IPS-18c (cell line): ENCODE results near the gene AK5.
"Not testable (repeated sequence)": the region's sequence is repeated elsewhere in the genome, so short reads cannot be mapped to it uniquely, and the experiment has no call there.

Source experiments
- H3K4me3 ChIP-seq: 2 replicates; pipeline ENCODE4 v1.7.0; 2013; ENCODE audit warnings: low read depth, mild to moderate bottlenecking, low read length, moderate library complexity; ENCODE audit not compliant: insufficient read depth
- H3K9me3 ChIP-seq: one replicate; pipeline ENCODE4 v1.6.1; 2013; ENCODE audit warnings: mild to moderate bottlenecking, low read length, moderate library complexity; ENCODE audit not compliant: control insufficient read depth, insufficient read depth

The AK5 gene

DNA sequence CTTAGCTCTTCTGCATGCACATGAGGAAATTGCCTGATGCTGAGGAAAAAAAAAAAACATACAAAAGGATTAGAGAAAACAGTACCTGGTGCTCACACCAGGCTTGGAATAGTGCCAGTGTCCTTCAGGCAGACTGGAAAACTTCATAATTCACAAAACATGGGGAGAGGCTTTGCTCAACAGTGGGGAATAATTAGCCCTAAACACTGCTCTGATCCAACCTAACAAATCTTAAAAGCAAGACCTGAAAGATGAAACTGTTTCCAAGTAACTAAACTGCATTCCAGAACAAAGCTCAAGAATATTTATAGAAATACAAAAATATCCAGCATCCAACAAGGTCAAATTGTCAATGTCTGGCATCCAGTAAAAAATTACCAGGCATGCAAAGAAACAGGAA is 124.8 kb downstream of the AK5 start:
- H3K9me3 ChIP-seq: no peaks in the 10 kb centered on the region
- H3K4me3 ChIP-seq: no peak overlapping the region

DNA sequence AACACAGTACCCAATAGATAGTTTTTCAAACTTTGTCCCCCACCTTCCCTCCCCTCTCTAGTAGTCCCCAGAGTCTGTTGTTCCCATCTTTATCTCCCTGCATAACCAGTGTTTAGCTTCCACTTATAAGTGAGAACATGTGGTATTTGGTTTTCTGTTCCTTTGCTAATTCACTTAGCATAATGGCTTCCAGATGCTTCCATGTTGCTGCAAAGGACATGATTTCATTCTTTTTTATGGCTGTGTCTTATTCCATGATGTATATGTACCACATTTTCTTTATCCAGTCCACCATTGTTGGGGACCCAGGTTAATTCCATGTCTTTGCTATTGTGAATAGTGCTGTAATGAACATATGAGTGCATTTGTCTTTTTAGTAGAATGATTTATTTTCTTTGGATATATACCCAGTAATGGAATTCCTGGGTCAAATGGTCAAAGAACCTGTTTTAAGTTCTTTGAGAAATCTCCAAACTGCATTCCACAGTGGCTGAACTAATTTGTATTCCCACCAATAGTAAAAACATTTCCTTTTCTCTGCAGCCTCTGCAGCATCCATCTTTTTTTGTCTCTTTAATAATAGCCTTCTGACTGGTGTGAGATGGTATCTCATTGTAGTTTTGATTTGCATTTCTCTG is 126.0 kb downstream of the AK5 start:
- Histone ChIP-seq H3K9me3 (no peaks in the 10 kb centered on the region), H3K4me3 (no peak overlapping the region)

DNA sequence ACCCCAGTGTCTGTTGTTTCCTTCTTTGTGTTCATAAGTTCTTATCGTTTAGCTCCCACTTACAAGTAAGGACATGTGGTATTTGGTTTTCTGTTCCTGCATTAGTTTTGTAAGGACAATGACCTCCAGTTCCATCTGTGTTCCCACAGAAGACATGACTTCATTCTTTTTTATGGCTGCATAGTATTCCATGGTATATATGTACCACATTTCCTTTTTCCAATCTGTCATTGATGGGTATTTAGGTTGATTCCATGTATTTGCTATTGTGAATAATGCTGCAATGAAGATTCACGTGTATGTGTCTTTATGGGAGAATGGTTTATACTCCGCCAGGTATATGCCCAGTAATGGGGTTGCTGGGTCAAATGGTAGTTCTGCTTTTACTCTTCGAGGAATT is 127.1 kb downstream of the AK5 start:
- H3K9me3 ChIP-seq, H3K4me3 ChIP-seq: not testable (repeated sequence)

DNA sequence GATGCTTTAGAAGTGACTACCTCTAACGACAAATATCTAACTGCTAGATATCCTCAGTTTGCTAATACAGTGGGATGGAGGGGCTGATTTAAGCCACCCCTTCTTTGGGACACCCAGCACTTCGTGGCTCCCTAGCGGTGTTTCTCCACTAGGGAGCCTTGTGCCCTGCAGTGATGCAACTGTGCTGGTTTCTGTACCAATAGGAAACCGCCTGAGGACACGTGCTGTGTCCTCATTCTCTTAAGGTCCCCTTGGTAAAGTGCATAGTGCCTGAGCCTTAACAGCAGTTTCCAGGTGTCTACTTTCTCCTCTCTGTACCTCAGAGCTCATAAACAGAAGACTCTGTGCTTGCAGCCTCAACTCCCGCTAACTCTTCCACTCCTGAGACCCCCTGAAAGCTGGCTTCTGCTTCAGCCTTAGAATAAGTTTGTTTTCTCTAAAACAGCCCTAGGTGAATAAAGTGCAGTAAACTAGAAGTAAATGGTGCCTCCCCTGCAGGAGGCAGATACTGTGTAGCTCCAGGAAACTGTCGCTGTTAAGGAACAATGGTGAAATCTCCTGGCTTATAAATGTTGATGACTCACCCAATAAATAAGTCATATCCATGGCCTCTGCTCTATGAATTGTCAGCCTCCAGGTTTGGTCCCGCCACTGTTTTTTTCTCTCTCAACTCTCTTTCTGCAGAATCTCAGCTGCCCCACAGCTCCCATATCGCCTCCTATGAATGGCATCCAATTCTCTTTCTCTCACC is 130.4 kb downstream of the AK5 start:
- no peak overlapping the region for H3K4me3 ChIP-seq
- H3K9me3 ChIP-seq: no peaks in the 10 kb centered on the region

DNA sequence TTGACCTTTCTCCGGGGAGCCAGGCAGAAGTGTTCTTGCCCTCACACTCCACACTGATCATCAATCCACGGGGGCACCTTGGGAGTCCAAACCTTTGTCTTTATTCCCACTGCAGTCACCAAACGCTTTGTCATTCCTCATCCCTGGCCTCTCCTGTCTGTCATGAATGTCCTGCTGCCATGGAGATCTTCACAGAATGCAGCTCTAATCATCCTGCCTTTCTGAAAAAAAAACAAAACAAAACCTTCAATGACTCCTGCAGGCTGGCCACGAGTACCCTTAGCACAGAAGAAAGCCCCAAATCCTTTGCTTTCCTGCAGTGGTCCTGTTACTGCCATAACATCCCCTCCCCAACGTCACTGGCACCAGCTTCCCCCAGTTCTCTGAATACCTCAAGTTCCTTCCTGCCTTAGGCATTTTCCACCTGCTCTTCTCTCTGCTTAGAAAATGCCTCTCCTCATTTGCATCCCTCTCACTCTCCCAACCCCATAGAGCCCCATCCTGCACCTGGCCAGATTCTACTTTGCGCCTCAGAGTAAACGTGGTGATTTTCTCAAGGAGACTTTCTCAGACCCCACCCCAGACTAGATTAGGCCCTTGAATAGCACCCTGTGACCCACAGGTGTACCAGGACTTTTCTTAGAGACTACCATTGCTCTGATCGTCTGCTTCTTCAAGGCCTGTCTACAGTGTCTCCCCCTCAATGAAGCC is 131.2 kb downstream of the AK5 start:
- no peaks in the 10 kb centered on the region for H3K9me3 ChIP-seq
- H3K4me3 ChIP-seq: no peak overlapping the region

DNA sequence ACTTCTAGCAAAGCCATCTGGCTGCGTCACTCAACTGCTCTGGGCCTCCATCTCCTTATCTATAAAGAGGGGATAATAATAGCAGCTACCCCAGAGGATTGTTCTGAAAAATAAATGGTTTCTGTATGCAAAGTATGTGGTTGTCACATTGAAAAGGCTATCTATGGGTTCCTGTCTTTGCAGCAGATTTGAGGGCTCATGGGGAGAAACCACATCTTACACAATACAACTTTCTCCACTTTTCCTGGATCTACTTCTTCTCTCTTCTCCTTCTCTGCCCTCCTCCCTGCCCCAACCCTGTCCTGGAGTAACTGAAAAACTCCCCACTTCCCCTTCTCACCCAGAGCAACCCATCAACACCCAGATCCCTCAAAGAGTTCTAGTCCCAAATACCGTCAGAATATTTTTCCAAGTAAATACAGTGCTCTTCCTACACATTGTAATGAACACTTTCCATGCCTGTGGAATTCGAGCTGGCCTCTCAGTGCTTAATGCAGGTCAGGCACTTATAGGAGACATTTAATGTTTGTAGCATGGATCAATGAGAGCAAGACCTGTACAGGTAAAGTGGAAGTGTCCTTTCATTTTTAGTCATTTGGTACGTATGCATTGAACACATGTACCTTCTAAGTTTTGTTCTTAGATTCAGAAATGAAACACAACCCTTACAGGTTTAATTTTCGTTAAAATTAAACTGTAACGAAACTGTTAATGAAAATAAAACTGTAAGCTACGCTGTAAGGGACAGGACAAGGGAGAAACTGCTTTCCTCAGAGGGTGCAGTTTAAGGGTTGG is 131.9 kb downstream of the AK5 start:
- H3K9me3 ChIP-seq: no peaks in the 10 kb centered on the region
- no peak overlapping the region for H3K4me3 ChIP-seq

DNA sequence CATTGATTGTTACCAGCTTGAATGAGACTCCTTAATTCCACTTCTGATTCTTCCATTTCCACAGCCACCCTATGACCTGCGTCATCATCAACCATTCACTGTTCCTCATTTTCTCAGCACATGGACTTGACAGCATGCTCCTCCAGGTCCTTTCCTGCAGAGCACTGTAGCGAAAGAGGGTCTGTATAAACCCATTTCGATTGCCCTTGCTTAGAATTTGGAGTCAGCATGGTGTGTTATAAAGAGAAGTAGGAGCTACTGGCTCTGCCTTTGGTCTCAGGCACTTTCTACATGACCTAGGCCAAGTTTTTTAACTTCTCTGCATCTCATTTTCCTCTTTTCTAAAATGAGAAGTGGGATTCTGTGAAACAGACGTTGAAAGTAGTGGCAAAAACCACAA is 133.8 kb downstream of the AK5 start:
- Histone ChIP-seq H3K4me3 (no peak overlapping the region), H3K9me3 (no peaks in the 10 kb centered on the region)

DNA sequence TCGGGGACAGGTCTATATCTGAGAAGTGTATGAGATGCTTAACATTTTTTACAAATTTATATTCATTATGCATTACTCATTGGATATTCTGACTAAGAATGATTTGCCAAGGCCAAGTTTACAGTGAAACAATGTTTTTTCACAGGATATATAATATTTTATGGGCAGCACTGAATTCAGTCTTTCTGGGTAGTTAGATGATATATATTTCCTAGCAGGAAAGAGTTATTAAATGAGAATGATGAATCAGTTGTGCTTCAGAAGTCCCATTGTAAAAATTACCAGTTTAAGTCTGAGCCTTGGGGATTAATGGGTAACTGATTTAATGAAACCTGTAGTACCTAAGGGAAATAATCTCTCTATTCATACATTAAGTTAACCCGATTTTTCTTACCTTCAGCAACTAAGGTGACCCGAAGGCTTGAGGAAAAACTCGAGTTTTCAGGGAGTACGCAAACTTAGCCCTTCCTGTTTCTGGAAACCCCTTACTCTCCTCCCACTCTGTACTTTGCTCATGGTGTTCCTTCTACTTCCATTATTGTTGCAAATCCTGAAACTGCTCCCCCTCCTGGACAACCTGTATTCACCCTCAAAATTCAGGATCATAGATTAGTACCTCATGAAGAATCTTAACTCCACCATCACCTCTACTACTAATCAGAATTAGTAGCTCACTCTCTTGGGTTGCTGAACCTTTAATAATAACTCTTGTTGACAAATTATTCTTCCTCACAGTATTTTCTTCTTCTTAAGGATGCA is 135.1 kb downstream of the AK5 start:
- H3K4me3 ChIP-seq: no peak overlapping the region
- H3K9me3 ChIP-seq: no peaks in the 10 kb centered on the region

DNA sequence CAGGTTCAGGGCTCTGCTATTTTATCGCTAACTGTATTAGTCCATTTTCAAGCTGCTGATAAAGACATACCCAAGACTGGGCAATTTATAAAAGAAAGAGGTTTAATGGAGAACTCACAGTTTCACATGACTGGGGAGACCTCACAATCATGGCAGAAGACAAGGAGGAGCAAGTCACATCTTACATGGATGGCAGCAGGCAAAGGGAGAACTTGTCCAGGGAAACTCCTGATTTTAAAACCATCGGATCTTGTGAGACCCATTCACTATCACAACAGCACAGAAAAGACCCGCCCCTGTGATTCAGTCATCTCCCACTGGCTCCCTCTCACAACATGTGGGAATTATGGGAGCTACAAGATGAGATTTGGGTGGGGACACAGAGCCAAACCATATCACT is 136.2 kb downstream of the AK5 start:
- not testable (repeated sequence) for H3K4me3 ChIP-seq, H3K9me3 ChIP-seq

DNA sequence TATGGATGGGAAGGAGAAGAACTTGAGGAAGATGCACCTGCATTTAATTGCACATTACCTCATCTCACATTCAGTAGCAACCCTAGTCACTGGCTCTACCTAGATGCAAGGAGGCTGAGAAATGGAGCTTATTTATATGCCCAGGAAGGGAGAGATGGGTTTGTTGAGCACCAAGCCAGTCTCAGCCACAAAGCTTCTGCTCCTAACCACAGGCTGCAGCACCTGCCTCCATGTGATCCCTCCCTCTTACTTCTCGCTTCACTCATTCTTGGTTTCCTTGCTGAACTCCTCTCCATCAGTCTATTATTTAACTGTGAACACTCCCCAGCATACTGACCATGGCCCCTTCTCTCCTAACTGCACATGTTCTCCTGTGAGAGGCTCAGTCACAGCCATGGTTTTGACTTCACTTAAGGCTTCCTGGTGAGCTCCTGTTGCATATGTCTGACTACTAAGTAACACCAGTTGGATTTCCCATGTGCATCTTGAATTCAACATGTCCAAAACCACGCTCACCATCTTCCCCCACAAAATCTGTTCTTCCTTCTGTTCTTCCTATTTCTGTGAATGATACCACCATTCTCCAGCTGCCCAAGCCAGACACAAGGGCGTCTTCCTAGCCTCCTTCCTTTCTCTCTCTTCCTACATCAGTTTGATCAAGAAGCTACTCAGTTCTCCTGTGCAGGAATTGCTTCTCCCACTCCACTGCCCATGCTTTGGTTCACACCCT is 139.8 kb downstream of the AK5 start:
- H3K9me3 ChIP-seq: no peaks in the 10 kb centered on the region
- no peak overlapping the region for H3K4me3 ChIP-seq

DNA sequence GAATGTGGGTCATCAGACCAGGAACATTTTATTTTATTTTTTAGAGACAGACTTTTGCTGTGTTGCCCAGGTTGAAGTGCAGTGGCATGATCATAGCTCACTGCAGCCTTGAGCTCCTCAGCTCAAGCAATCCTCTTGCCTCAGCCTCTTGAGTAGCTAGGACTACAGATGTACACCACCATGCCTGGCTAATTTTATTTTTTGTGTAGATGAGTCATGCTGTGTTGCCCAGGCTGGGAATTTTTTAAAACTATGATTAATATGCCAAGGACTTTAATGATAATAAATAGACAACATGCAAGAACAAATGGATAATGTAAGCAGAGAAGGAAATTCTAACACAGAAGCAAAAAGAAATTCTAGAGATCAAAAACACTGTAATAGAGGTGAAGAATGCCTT is 142.4 kb downstream of the AK5 start:
- Histone ChIP-seq H3K9me3 (no peaks in the 10 kb centered on the region), H3K4me3 (no peak overlapping the region)

DNA sequence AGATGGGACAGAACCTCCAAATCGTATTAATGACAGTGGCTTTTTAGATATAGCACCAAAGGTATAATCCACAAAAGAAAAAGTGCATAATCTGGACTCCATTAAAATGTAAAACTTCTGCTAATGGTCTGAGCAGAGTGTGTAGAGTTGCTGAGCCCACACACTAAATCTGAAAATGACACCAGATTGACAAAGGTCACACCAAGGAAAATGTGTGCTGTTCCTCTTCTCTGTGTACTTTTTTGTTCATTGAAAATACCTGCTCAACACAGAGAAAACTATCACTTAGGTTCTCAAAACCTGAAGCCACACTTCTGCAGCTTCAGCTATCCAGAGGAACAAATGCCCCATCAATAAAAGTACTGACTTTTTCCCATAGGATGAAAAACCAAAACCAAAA is 146.2 kb downstream of the AK5 start:
- Histone ChIP-seq H3K9me3 (no peaks in the 10 kb centered on the region), H3K4me3 (no peak overlapping the region)

DNA sequence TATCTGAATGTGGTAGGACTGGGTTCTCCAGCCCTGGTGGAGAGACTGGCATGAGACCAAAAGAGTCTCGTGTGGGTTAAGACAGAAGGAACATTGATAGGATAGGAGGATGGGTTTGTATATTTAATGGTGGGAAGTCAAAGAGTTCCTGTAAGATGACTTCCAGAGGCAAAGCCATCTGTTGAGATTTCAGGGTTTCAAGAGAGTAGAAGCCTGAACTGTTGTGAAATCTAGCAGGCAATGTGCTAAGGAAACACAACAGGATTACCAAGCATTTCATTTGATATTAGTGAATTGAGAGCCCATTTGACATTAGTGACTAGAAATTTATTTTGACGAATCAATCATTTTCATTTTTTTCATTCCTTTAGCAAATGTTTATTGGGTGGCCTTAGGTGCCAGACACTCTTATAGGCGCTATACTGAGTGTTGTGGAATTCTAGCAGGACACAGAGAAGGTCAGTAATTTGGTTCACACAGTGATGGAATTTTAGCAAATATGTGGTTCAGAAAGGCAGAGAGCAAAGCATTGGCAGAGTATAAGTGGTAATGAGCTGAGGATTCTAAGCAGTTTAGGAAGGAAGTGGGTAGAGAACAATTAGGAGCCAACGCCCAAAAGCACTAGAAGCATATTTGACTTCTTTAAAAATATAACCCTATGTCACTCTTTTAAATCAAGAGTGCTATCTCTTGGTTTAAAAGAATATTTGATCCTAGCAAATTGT is 149.3 kb downstream of the AK5 start:
- H3K9me3 ChIP-seq: no peaks in the 10 kb centered on the region
- H3K4me3 ChIP-seq: no peak overlapping the region

DNA sequence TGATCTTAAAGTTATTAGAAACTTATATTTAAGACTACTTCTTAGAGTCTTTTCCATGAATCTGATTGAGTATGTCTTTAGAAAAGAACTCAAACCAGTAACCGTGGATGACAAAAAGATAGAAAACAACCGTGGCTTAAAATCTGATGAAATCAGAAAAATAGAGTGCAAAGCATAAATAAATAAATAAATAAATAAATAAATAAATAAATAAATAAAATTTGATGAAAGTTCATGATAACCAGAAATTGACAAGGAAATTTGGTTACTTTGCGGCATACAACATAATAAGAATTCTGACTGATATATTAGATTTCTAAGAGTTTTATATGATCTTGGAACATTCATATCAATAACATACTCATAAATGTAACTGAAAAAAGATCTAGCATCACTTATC is 152.1 kb downstream of the AK5 start:
- Histone ChIP-seq H3K9me3 (no peaks in the 10 kb centered on the region), H3K4me3 (no peak overlapping the region)

DNA sequence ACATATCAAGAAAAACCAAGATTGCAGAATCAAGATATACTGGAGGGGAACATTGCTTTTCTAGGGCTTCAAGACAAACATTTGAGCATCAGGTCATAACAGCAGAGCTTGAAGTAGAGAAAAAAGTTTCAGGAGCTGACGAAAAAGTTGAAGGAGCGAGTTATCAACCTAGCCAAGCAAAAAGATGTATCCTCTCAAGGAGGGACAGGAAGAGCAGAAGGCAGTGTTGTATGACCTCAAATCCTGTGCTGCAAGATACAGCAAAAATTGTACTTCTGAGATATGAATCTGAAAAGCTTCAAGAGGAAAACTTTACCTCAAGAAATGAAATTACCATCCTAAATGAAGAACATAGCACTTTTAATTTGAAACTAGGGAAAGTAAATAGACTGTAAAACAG is 153.1 kb downstream of the AK5 start:
- no peak overlapping the region for H3K4me3 ChIP-seq
- H3K9me3 ChIP-seq: no peaks in the 10 kb centered on the region
